HepG2 (cell line): ENCODE measurements around the gene KIF22. TPM values are rescaled to one million over a fixed set of nuclear protein-coding genes. Genes with fewer than 3 reads are reported as not detected.

ENCODE experiments used
- ARID2 ChIP-seq: sonication (generic); formaldehyde crosslinking; IDR thresholded peaks from 2 replicates; pipeline ENCODE4 v1.8.1; 2022; ENCODE audit warnings: mild to moderate bottlenecking, missing genetic modification reagents, borderline replicate concordance
- ATRX ChIP-seq: sonication (generic); formaldehyde crosslinking; IDR thresholded peaks from 2 replicates; pipeline ENCODE4 v1.4.0; 2020; ENCODE audit warnings: missing genetic modification reagents, borderline replicate concordance
- DDIT3 ChIP-seq: sonication (generic); formaldehyde crosslinking; IDR thresholded peaks from 2 replicates; pipeline ENCODE4 v1.4.0; 2020; ENCODE audit warnings: mild to moderate bottlenecking, missing genetic modification reagents
- HNRNPUL1 ChIP-seq: fragments of 200-400 bp; formaldehyde crosslinking; IDR thresholded peaks from 2 replicates; pipeline ENCODE4 v1.6.1; 2017; ENCODE audit warnings: low read depth, mild to moderate bottlenecking, low read length, moderate library complexity
- HOXA9 ChIP-seq: sonication (generic); formaldehyde crosslinking; IDR thresholded peaks from 2 replicates; pipeline ENCODE4 v1.8.1; 2022; ENCODE audit warnings: missing genetic modification reagents, mild to moderate bottlenecking, moderate library complexity, borderline replicate concordance
- MAFG ChIP-seq: sonication (generic); formaldehyde crosslinking; IDR thresholded peaks from 2 replicates; pipeline ENCODE4 v1.5.1; 2020; ENCODE audit warnings: mild to moderate bottlenecking, missing genetic modification reagents
- NFE2L1 ChIP-seq: sonication (generic); formaldehyde crosslinking; IDR thresholded peaks from 2 replicates; pipeline ENCODE4 v1.4.0; 2020; ENCODE audit warnings: missing genetic modification reagents, mild to moderate bottlenecking, borderline replicate concordance
- ONECUT2 ChIP-seq: sonication (generic); formaldehyde crosslinking; IDR thresholded peaks from 2 replicates; pipeline ENCODE4 v1.4.0; 2020; ENCODE audit warnings: missing genetic modification reagents
- SMAD1 ChIP-seq: sonication (generic); formaldehyde crosslinking; IDR thresholded peaks from 2 replicates; pipeline ENCODE4 v1.4.0; 2020; ENCODE audit warnings: missing genetic modification reagents, low read depth, mild to moderate bottlenecking, borderline replicate concordance
- SRSF9 ChIP-seq: fragments of 200-400 bp; formaldehyde crosslinking; IDR thresholded peaks from 2 replicates; pipeline ENCODE4 v1.6.1; 2018; ENCODE audit warnings: borderline replicate concordance, mild to moderate bottlenecking, low read depth, low read length; ENCODE audit not compliant: insufficient read depth, poor library complexity, severe bottlenecking
- ZMYM4 ChIP-seq: sonication (generic); formaldehyde crosslinking; IDR thresholded peaks from 2 replicates; pipeline ENCODE4 v1.8.1; 2023; ENCODE audit warnings: mild to moderate bottlenecking, missing genetic modification reagents
- ZNF337 ChIP-seq: sonication (generic); formaldehyde crosslinking; IDR thresholded peaks from 2 replicates; pipeline ENCODE4 v1.5.1; 2020; ENCODE audit warnings: missing genetic modification reagents, low read depth, mild to moderate bottlenecking, borderline replicate concordance
- ZNF616 ChIP-seq: sonication (generic); formaldehyde crosslinking; IDR thresholded peaks from 2 replicates; pipeline ENCODE4 v1.5.0; 2020; ENCODE audit warnings: low read depth, mild to moderate bottlenecking, missing genetic modification reagents
- ZNF839 ChIP-seq: sonication (generic); formaldehyde crosslinking; IDR thresholded peaks from 2 replicates; pipeline ENCODE4 v1.4.0; 2020; ENCODE audit warnings: missing genetic modification reagents, mild to moderate bottlenecking, borderline replicate concordance
- polyA plus RNA-seq, 8 experiments: library from polyadenylated mRNA; depleted of rRNA in 3 of 8; stranded (reverse) in 7 of 8; unstranded in 1 of 8; fragments of >200 nt; fragmentation: Illumina TruSeq in 4 of 8; extraction: Trizol in 4 of 8; gene quantifications; 2 replicates each; pipeline versions ENCODE4 v1.2.1 to v1.2.3, GENCODE V29; 2011 to 2016; ENCODE audit warnings: low read depth in 4 of 8, missing spikeins in 1 of 8, mixed read lengths in 1 of 8; ENCODE audit not compliant: insufficient read depth in 1 of 8
- total RNA-seq, 5 experiments: library from RNA; depleted of rRNA; stranded (reverse); fragments of >200 nt; fragmentation: Illumina TruSeq; extraction: Trizol; gene quantifications; 2 replicates each; pipeline ENCODE4 v1.2.3, GENCODE V29; 2016; ENCODE audit warnings: low read depth in 1 of 5
- TF ChIP-seq, protein P1 (sequence below): sonication (generic); formaldehyde crosslinking; IDR thresholded peaks from 2 replicates; pipeline ENCODE4 v1.4.0; 2020; ENCODE audit warnings: mild to moderate bottlenecking, missing genetic modification reagents
- TF ChIP-seq, protein P2 (sequence below): sonication (generic); formaldehyde crosslinking; IDR thresholded peaks from 2 replicates; pipeline ENCODE4 v1.4.0; 2020; ENCODE audit warnings: missing genetic modification reagents, borderline replicate concordance
- TF ChIP-seq, protein P3 (sequence below): sonication (generic); formaldehyde crosslinking; IDR thresholded peaks from 2 replicates; pipeline ENCODE4 v1.4.0; 2020; ENCODE audit warnings: mild to moderate bottlenecking, missing genetic modification reagents

Gene KIF22
- total and polyA plus RNA-seq, 2 of the 13 experiments (the other 11 are each of a cell fraction or from before 2014, with no cell fraction given), result 95.8 to 118 TPM

DNA sequence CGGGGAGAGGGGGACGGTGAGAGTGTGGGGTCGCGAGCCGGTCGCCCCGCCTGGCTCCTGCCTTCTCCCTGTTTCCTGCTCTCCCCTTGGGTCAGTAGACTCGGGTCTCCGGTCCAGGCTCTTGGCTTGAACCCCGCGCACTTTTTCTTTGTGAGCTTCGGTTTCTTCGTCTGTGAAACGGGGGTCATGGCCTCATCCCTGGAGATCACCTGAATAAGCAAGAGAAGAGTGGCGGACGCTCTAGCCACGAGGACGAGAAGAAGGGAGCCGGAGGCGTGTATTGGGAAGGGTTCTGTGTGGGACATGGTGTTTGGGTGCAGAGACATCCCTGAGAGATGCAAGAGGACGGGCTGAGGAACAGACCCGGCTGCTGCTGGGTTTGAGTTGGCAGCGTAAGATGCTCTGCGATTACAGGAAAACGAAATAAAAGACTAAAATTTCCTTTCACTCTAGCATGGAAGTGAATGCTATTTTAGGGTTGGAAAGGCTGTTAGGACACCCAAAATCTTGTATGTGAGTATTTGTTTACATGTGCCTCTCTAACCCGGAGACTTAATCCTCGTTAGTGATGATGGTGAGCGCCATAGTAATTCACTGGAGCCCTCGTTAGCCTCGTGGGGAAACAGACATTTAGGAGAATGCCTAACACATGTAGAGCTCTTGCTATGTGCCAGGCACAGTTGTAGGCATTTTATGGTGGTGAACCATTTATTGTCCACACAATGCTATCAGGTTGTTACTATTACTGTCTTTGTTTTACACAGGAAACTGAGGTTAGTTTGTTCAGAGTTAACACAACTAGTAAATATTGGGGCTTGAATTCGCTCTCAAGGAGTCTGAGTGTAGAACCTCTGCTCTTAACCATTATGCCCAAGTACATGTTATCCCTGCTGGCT lies 646 bp downstream of the KIF22 start (continued):
- no peak for TF ChIP-seq ONECUT2 (CRISPR knock-in tag)
- TF ChIP-seq ZNF616 (CRISPR knock-in tag), result peak; percentile 23; the same call in 1 of the 2 replicates
- 0 out of 2 replicates have a peak, but pooled peaks have one; percentile 4 for TF ChIP-seq ZNF839
- TF ChIP-seq, protein P1, sequence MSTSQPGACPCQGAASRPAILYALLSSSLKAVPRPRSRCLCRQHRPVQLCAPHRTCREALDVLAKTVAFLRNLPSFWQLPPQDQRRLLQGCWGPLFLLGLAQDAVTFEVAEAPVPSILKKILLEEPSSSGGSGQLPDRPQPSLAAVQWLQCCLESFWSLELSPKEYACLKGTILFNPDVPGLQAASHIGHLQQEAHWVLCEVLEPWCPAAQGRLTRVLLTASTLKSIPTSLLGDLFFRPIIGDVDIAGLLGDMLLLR (CRISPR knock-in tag), result 0 out of 2 replicates have a peak, but pooled peaks have one; percentile 3
- TF ChIP-seq DDIT3 (CRISPR knock-in tag), result no peak
- TF ChIP-seq SRSF9, result no peak
- no peak for TF ChIP-seq ATRX (CRISPR knock-in tag)
- peak; percentile 4; the same call in 1 of the 2 replicates for TF ChIP-seq ARID2 (CRISPR knock-in tag)
- TF ChIP-seq, protein P2, sequence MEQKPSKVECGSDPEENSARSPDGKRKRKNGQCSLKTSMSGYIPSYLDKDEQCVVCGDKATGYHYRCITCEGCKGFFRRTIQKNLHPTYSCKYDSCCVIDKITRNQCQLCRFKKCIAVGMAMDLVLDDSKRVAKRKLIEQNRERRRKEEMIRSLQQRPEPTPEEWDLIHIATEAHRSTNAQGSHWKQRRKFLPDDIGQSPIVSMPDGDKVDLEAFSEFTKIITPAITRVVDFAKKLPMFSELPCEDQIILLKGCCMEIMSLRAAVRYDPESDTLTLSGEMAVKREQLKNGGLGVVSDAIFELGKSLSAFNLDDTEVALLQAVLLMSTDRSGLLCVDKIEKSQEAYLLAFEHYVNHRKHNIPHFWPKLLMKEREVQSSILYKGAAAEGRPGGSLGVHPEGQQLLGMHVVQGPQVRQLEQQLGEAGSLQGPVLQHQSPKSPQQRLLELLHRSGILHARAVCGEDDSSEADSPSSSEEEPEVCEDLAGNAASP, result no peak
- no peak for TF ChIP-seq HNRNPUL1
- 0 out of 2 replicates have a peak, but pooled peaks have one; percentile 5 for TF ChIP-seq SMAD1 (CRISPR knock-in tag)
- TF ChIP-seq, protein P3, sequence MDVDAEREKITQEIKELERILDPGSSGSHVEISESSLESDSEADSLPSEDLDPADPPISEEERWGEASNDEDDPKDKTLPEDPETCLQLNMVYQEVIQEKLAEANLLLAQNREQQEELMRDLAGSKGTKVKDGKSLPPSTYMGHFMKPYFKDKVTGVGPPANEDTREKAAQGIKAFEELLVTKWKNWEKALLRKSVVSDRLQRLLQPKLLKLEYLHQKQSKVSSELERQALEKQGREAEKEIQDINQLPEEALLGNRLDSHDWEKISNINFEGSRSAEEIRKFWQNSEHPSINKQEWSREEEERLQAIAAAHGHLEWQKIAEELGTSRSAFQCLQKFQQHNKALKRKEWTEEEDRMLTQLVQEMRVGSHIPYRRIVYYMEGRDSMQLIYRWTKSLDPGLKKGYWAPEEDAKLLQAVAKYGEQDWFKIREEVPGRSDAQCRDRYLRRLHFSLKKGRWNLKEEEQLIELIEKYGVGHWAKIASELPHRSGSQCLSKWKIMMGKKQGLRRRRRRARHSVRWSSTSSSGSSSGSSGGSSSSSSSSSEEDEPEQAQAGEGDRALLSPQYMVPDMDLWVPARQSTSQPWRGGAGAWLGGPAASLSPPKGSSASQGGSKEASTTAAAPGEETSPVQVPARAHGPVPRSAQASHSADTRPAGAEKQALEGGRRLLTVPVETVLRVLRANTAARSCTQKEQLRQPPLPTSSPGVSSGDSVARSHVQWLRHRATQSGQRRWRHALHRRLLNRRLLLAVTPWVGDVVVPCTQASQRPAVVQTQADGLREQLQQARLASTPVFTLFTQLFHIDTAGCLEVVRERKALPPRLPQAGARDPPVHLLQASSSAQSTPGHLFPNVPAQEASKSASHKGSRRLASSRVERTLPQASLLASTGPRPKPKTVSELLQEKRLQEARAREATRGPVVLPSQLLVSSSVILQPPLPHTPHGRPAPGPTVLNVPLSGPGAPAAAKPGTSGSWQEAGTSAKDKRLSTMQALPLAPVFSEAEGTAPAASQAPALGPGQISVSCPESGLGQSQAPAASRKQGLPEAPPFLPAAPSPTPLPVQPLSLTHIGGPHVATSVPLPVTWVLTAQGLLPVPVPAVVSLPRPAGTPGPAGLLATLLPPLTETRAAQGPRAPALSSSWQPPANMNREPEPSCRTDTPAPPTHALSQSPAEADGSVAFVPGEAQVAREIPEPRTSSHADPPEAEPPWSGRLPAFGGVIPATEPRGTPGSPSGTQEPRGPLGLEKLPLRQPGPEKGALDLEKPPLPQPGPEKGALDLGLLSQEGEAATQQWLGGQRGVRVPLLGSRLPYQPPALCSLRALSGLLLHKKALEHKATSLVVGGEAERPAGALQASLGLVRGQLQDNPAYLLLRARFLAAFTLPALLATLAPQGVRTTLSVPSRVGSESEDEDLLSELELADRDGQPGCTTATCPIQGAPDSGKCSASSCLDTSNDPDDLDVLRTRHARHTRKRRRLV (CRISPR knock-in tag), result no peak
- 0 out of 2 replicates have a peak, but pooled peaks have one; percentile 16 for TF ChIP-seq ZMYM4 (CRISPR knock-in tag)
- TF ChIP-seq ZNF337 (CRISPR knock-in tag), result no peak
- no peak for TF ChIP-seq MAFG (CRISPR knock-in tag)
- 0 out of 2 replicates have a peak, but pooled peaks have one; percentile 10 for TF ChIP-seq NFE2L1 (CRISPR knock-in tag)
- TF ChIP-seq HOXA9 (CRISPR knock-in tag), result peak; percentile 12; the same call in 1 of the 2 replicates
